Liver (tissue), 9 donors: ENCODE measurements around the gene PCNX3. TPM values are rescaled to one million over a fixed set of nuclear protein-coding genes. Genes with fewer than 3 reads are reported as not detected.
A peak's percentile ranks its signal among the peaks of the same experiment; 100 is the strongest.

Experiments
- DNase-seq: peaks from one replicate; pipeline ENCODE4 v3.0.0-alpha.2; 2017; ENCODE audit warnings: low spot score
- H3K27ac ChIP-seq, 2 donors: one replicate each; pipeline ENCODE4 v1.7.0; 2013; ENCODE audit warnings: inconsistent platforms in 2 of 2, low read length in 2 of 2, control low read depth in 1 of 2, low read depth in 1 of 2, mild to moderate bottlenecking in 1 of 2
- H3K27me3 ChIP-seq, 4 donors: one replicate each; pipeline versions ENCODE4 v1.6.1 to v1.7.0; 2013; ENCODE audit warnings: low read length in 3 of 4, inconsistent platforms in 1 of 4, mild to moderate bottlenecking in 1 of 4, moderate library complexity in 1 of 4; ENCODE audit not compliant: control insufficient read depth in 4 of 4, insufficient read depth in 4 of 4
- H3K36me3 ChIP-seq, 4 donors: one replicate each; pipeline versions ENCODE4 v1.6.1 to v1.7.0; 2013; ENCODE audit warnings: low read length in 3 of 4, mild to moderate bottlenecking in 3 of 4, low read depth in 1 of 4, moderate library complexity in 1 of 4; ENCODE audit not compliant: control insufficient read depth in 4 of 4, insufficient read depth in 3 of 4
- H3K4me1 ChIP-seq, 4 donors: one replicate each; pipeline versions ENCODE4 v1.6.1 to v1.7.0; 2013; ENCODE audit warnings: low read length in 3 of 4, mild to moderate bottlenecking in 3 of 4, moderate library complexity in 1 of 4; ENCODE audit not compliant: control insufficient read depth in 4 of 4, insufficient read depth in 4 of 4
- H3K4me3 ChIP-seq, 3 donors: one replicate each; pipeline versions ENCODE4 v1.6.1 to v1.7.0; 2013; ENCODE audit warnings: low read length in 3 of 3, control low read depth in 1 of 3, low read depth in 1 of 3, mild to moderate bottlenecking in 1 of 3
- H3K9ac ChIP-seq, 2 donors: one replicate each; pipeline ENCODE4 v1.7.0; 2013; ENCODE audit warnings: low read length in 2 of 2, mild to moderate bottlenecking in 2 of 2, moderate library complexity in 2 of 2, control low read depth in 1 of 2, low read depth in 1 of 2
- H3K9me3 ChIP-seq, 4 donors: one replicate each; pipeline versions ENCODE4 v1.6.1 to v1.7.0; 2013; ENCODE audit warnings: low read length in 3 of 4; ENCODE audit not compliant: control insufficient read depth in 4 of 4
- ATF3 ChIP-seq: IDR thresholded peaks from 2 replicates; pipeline ENCODE4 v1.6.1; 2016; ENCODE audit warnings: antibody characterized with exemption
- CTCF ChIP-seq: fragments of 150-350 bp; IDR thresholded peaks from 2 replicates; pipeline ENCODE4 v1.5.1; 2017; ENCODE audit warnings: improper control_type of control experiment, low read depth, low read length; ENCODE audit not compliant: missing input control
- EGR1 ChIP-seq, 2 donors: IDR thresholded peaks; 2 replicates each; pipeline ENCODE4 v1.6.1; 2016 to 2018; ENCODE audit warnings: antibody characterized with exemption in 2 of 2, low read depth in 2 of 2
- FOXA1 ChIP-seq: IDR thresholded peaks from 2 replicates; pipeline ENCODE4 v1.6.1; 2016; ENCODE audit warnings: antibody characterized with exemption
- FOXA2 ChIP-seq: IDR thresholded peaks from 2 replicates; pipeline ENCODE4 v1.6.1; 2016; ENCODE audit warnings: antibody characterized with exemption
- GABPA ChIP-seq, 2 donors: IDR thresholded peaks in 1 of 2; conservative IDR thresholded peaks in 1 of 2; 2 replicates each; pipeline ENCODE4 v1.6.1; 2016; ENCODE audit warnings: antibody characterized with exemption in 2 of 2, mild to moderate bottlenecking in 1 of 2, moderate library complexity in 1 of 2
- HNF4G ChIP-seq: IDR thresholded peaks from 2 replicates; pipeline ENCODE4 v1.6.1; 2016; ENCODE audit warnings: antibody characterized with exemption
- JUND ChIP-seq, 2 donors: IDR thresholded peaks; 2 replicates each; pipeline ENCODE4 v1.6.1; 2016; ENCODE audit warnings: antibody characterized with exemption in 2 of 2
- MAX ChIP-seq: IDR thresholded peaks from 2 replicates; pipeline ENCODE4 v1.6.1; 2016; ENCODE audit warnings: antibody characterized with exemption
- NR2F2 ChIP-seq: IDR thresholded peaks from 2 replicates; pipeline ENCODE4 v1.6.1; 2016; ENCODE audit warnings: antibody characterized with exemption
- RAD21 ChIP-seq, 2 donors: IDR thresholded peaks; 2 replicates each; pipeline ENCODE4 v1.6.1; 2016; ENCODE audit warnings: antibody characterized with exemption in 2 of 2, mild to moderate bottlenecking in 2 of 2
- REST ChIP-seq: IDR thresholded peaks from 2 replicates; pipeline ENCODE4 v1.6.1; 2016; ENCODE audit warnings: antibody characterized with exemption, mild to moderate bottlenecking
- SP1 ChIP-seq: IDR thresholded peaks from 2 replicates; pipeline ENCODE4 v1.6.1; 2018; ENCODE audit warnings: antibody characterized with exemption, mild to moderate bottlenecking
- TAF1 ChIP-seq: conservative IDR thresholded peaks from 2 replicates; pipeline ENCODE4 v1.6.1; 2016; ENCODE audit warnings: antibody characterized with exemption, mild to moderate bottlenecking
- YY1 ChIP-seq: IDR thresholded peaks from 2 replicates; pipeline ENCODE4 v1.6.1; 2016; ENCODE audit warnings: antibody characterized with exemption, mild to moderate bottlenecking
- ZBTB33 ChIP-seq: IDR thresholded peaks from 2 replicates; pipeline ENCODE4 v1.6.1; 2016; ENCODE audit warnings: antibody characterized with exemption
- WGBS: extraction: QIAGEN DNeasy Blood & Tissue Kit; methylation state at CpG from one replicate; pipeline ENCODE4 v1.1.7; 2013; 5-methylcytosine and 5-hydroxymethylcytosine counted together
- polyA plus RNA-seq, 2 donors: library from polyadenylated mRNA; stranded (reverse) in 1 of 2; unstranded in 1 of 2; fragments of 200-250 nt in 1 of 2; fragments of >200 nt in 1 of 2; fragmentation: Nextera tagmentation in 1 of 2; extraction: Ambion mirVana in 1 of 2; gene quantifications; one replicate each; pipeline versions ENCODE4 v1.2.1 to v1.2.3, GENCODE V29; 2013 to 2015
- total RNA-seq, 2 donors: library from RNA; depleted of rRNA; stranded (reverse); fragments of >200 nt; gene quantifications; one replicate each; pipeline ENCODE4 v1.2.3, GENCODE V29; 2014
- donor health status: healthy.
- donor health status: healthy.
- donor health status: healthy.
- donor health status: healthy.
- donor health status: healthy.

The PCNX3 gene
- total and polyA plus RNA-seq, 4 donors = 4.7 to 13.4 (median 12.1) TPM

- H3K27me3 ChIP-seq = no peaks in the 10 kb centered on the region
- peak overlapping the region in 1 of 2 donors; percentile 22 for H3K9ac ChIP-seq
- WGBS = 60% methylated on average over 10 of the region's 10 CpGs
- peak overlapping the region in 1 of 3 donors; percentile 90 for H3K4me3 ChIP-seq
- H3K36me3 ChIP-seq = peaks cover 0 to 18% (median 4%) of the 10 kb centered on the region in 4 donors
- no peaks in the 10 kb centered on the region for H3K9me3 ChIP-seq
- TF ChIP-seq REST (no peak), SP1 (peak; percentile 15), GABPA (IDR thresholded peaks at IDR 0.05 in 1 of 2, conservative IDR thresholded peaks at IDR 0.05 in 1 of 2) (peak; percentile 10 to 24), RAD21 (IDR thresholded peaks at IDR 0.05) (no peak), TAF1 (no peak), YY1 (no peak), FOXA1 (no peak), NR2F2 (peak; percentile 72), EGR1 (IDR thresholded peaks at IDR 0.05; ENCODE audit: low read depth in 2 of 2) (peak in 1 of 2 donors; percentile 14), JUND (IDR thresholded peaks at IDR 0.05) (no peak)
- peaks cover 10 to 53% (median 35%) of the 10 kb centered on the region in 4 donors for H3K4me1 ChIP-seq
- H3K27ac ChIP-seq = peak overlapping the region; percentile 64 to 96
- DNase-seq = no peak
These were observed 4.4 kb upstream of the PCNX3 start for GRCh38 chr11:65611028-65611757.

- 66% methylated on average over 12 of the region's 12 CpGs for WGBS
- Histone ChIP-seq H3K9ac (peak overlapping the region in 1 of 2 donors; percentile 69), H3K4me3 (peak overlapping the region; percentile 80 to 90 (median 83)), H3K27ac (peak overlapping the region; percentile 64 to 96), H3K36me3 (peaks cover 0 to 14% (median 1%) of the 10 kb centered on the region in 4 donors), H3K4me1 (peaks cover 15 to 61% (median 43%) of the 10 kb centered on the region in 4 donors), H3K27me3 (no peaks in the 10 kb centered on the region), H3K9me3 (no peaks in the 10 kb centered on the region)
- TF ChIP-seq HNF4G (no peak), YY1 (no peak), MAX (no peak), GABPA (IDR thresholded peaks at IDR 0.05 in 1 of 2, conservative IDR thresholded peaks at IDR 0.05 in 1 of 2) (no peak), CTCF (no peak), RAD21 (IDR thresholded peaks at IDR 0.05) (no peak), EGR1 (IDR thresholded peaks at IDR 0.05; ENCODE audit: low read depth in 2 of 2) (no peak), ATF3 (no peak), ZBTB33 (no peak), FOXA2 (no peak), NR2F2 (no peak), FOXA1 (no peak), TAF1 (no peak)
- DNase-seq = no peak
These were observed 3.6 kb upstream of the PCNX3 start for GRCh38 chr11:65611758-65612603.
